Measurements from ENCODE around the gene IFT57. TPM values are rescaled to one million over a fixed set of nuclear protein-coding genes. Genes with fewer than 3 reads are reported as not detected.

IFT57 gene
- total RNA-seq, 2 experiments from 2014 or later: 26.2 to 27.7 TPM

DNA sequence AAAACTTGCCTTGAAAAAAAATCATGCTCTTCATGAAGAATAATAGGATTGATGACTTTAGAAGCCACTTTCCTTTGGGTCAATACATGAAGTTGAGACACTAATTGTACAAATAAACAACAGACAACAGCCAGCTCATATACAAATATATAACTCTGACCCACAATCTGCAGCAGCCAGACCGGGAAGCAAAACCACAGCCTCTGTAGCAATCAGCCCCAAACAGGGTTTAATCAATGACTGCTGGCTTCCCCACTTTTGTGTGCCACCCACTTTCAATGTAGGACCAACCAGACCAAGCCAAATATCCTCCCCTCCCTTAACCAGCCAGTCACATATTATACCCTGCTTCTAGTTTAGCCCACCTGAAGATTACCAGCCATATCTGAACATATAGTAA, 39.0 kb downstream of the IFT57 start:
- H3K4me1 Mint-ChIP-seq (ENCODE audit: low read depth): peaks cover 7% of the 10 kb centered on the region
- H3K27ac Mint-ChIP-seq: no peak overlapping the region
- peaks cover 4% of the 10 kb centered on the region for H3K9me3 Mint-ChIP-seq
- H3K36me3 Mint-ChIP-seq (ENCODE audit: low read depth): peaks cover 25% of the 10 kb centered on the region
- no peaks in the 10 kb centered on the region for H3K27me3 Mint-ChIP-seq (ENCODE audit: low read depth)
- no peak overlapping the region for H3K4me3 Mint-ChIP-seq
- intact Hi-C loops (cut with micrococcal nuclease): no loop called here
- no peak for DNase-seq
- CTCF ChIA-PET: no interaction called here

DNA sequence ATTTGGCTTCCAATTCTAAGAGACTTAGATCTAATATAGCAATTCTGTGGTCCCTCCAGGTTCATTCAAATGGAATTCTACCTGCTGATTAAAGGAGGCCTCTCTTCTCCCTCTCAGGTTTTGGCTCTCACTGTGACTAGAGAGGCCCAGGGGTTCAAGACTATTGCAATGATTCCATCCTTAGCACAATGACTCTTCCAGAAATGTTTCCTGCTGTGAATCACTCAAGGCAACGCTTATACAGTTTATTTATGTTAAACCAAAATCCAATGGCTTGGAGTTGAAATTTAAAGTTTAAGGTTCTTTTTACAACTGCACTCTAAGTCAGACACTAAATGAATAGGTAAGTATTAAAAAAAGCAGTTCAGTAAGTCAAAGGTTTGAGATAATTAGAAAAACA, 39.9 kb downstream of the IFT57 start:
- CTCF ChIA-PET: interaction anchor here (1.1 kb wide), 1 partner anchor 29 kb away, joined by 3 read pairs; no protein-coding TSS in a partner anchor
- Mint-ChIP-seq H3K9me3 (peaks cover 4% of the 10 kb centered on the region), H3K4me1 (ENCODE audit: low read depth) (peaks cover 12% of the 10 kb centered on the region), H3K27me3 (ENCODE audit: low read depth) (no peaks in the 10 kb centered on the region), H3K27ac (no peak overlapping the region), H3K36me3 (ENCODE audit: low read depth) (peaks cover 20% of the 10 kb centered on the region), H3K4me3 (no peak overlapping the region)
- DNase-seq: no peak
- intact Hi-C loops (cut with micrococcal nuclease): no loop called here

DNA sequence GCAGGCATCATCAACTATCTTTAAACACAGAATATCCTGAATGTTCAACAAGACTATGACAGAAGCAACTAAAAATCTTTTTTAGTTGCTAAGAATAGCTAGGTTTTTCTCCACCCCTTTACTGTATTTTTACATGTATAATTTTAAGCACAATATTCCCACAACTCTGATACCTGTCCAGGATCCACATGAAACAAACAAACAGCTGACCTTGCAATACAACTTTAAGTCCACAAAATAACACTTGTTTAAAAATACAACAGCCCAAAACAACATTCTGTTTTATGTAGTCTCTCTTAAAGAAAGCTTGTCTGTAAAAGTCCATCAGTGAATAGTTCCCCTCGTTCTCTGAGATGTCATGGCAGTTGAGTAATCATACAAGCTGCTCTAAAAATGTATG, 41.1 kb downstream of the IFT57 start:
- no peak overlapping the region for H3K4me3 Mint-ChIP-seq
- H3K4me1 Mint-ChIP-seq (ENCODE audit: low read depth): peaks cover 20% of the 10 kb centered on the region
- intact Hi-C loops (cut with micrococcal nuclease): no loop called here
- H3K9me3 Mint-ChIP-seq: peaks cover 3% of the 10 kb centered on the region
- no peaks in the 10 kb centered on the region for H3K27me3 Mint-ChIP-seq (ENCODE audit: low read depth)
- CTCF ChIA-PET: interaction anchor here (0.8 to 1.1 kb wide), 2 partner anchors 12 to 28 kb away, joined by 3 to 4 read pairs; no protein-coding TSS in a partner anchor
- H3K36me3 Mint-ChIP-seq (ENCODE audit: low read depth): peaks cover 15% of the 10 kb centered on the region
- no peak for DNase-seq
- no peak overlapping the region for H3K27ac Mint-ChIP-seq

DNA sequence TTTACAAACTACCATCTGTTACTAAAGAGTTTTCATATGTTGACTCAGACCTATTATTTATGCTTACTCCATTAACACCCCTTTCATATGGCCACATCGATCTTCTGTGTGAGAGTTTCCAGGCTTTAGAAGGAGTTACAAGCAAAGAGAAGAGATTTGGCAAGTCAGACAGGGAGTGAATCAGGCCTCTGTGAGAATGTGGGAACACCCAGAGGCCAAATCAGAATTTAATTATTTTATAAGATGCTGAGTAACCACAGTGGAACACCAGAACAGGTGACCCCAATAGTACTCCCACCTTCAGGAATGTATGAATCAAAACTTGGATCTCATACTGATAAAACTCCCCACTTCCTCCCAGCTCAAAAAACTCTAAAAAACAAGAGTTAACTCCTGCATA, 42.0 kb downstream of the IFT57 start:
- Mint-ChIP-seq H3K4me1 (ENCODE audit: low read depth) (peaks cover 29% of the 10 kb centered on the region), H3K36me3 (ENCODE audit: low read depth) (peaks cover 8% of the 10 kb centered on the region)
- CTCF ChIA-PET: no interaction called here

DNA sequence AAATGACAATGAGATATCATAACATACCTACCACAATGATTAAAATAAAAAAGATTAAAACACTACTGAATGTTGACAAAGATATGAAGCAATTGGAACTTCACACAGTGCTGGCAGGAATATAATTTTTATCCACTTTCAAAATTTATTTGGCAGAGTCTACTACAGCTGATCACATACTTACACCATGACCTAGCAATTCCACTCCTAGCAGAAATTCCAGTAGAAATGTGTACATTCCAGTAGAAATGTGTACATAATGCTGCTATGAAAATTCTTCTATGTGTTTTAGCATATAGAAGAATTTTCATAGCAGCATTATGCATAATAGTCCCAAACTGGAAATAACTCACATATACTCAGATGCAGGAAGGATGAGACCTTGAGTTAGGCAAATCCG, 43.5 kb downstream of the IFT57 start:
- Mint-ChIP-seq H3K36me3 (ENCODE audit: low read depth) (peaks cover 3% of the 10 kb centered on the region), H3K4me1 (ENCODE audit: low read depth) (peaks cover 29% of the 10 kb centered on the region), H3K27me3 (ENCODE audit: low read depth) (no peaks in the 10 kb centered on the region), H3K4me3 (no peak overlapping the region), H3K27ac (no peak overlapping the region), H3K9me3 (no peaks in the 10 kb centered on the region)
- no peak for DNase-seq
- CTCF ChIA-PET: no interaction called here
- intact Hi-C loops (cut with micrococcal nuclease): no loop called here

More for the DNA sequence above, 42.0 kb downstream of the IFT57 start:
- intact Hi-C loops (cut with micrococcal nuclease): no loop called here
- Mint-ChIP-seq H3K27ac (no peak overlapping the region), H3K9me3 (peaks cover 2% of the 10 kb centered on the region), H3K4me3 (no peak overlapping the region), H3K27me3 (ENCODE audit: low read depth) (no peaks in the 10 kb centered on the region)
- no peak for DNase-seq

DNA sequence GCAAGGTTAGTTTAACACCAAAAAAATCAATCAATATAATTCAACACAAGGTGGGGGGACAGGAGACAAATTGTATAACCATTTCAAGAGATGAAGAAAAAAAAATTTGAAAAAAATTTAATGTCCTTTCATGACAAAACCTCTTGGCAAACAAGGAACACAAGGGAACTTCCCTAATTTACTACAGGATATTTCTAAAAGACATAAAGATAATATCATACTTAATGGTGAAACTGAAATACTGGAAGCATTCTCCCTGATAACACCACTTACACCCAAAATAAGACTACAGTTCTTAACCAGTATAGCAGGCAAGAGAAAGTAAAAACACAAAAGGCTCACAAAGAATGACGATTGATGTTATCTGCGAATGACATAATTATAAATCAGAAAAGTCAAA, 44.7 kb downstream of the IFT57 start:
- peaks cover 30% of the 10 kb centered on the region for H3K4me1 Mint-ChIP-seq (ENCODE audit: low read depth)
- intact Hi-C loops (cut with micrococcal nuclease): no loop called here
- no peak for DNase-seq
- no peak overlapping the region for H3K4me3 Mint-ChIP-seq
- H3K36me3 Mint-ChIP-seq (ENCODE audit: low read depth): peaks cover 3% of the 10 kb centered on the region
- no peak overlapping the region for H3K27ac Mint-ChIP-seq
- CTCF ChIA-PET: no interaction called here
- H3K9me3 Mint-ChIP-seq: no peaks in the 10 kb centered on the region
- H3K27me3 Mint-ChIP-seq (ENCODE audit: low read depth): no peaks in the 10 kb centered on the region

DNA sequence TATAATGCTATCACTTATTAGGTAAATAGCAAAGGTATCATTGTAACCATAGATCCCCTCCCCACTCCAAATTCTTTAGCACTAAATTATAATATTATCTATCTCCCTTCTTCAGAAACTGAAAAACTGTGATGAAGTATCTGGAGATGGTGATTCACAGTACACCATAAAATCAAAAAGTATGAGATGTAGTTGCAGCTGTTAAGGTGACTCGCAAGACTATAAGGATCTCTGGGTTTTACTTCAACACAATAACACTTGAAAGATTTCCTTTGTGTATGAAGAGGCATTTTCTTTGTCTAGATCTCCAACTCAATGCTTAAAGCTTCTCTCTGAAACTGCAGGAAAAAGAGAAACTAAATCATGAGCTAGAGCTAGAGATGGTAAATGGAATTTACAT, 46.9 kb downstream of the IFT57 start:
- no peak overlapping the region for H3K4me3 Mint-ChIP-seq
- H3K9me3 Mint-ChIP-seq: no peaks in the 10 kb centered on the region
- peaks cover 31% of the 10 kb centered on the region for H3K4me1 Mint-ChIP-seq (ENCODE audit: low read depth)
- CTCF ChIA-PET: no interaction called here
- H3K27ac Mint-ChIP-seq: peak overlapping the region; percentile 25
- H3K36me3 Mint-ChIP-seq (ENCODE audit: low read depth): peaks cover 1% of the 10 kb centered on the region
- H3K27me3 Mint-ChIP-seq (ENCODE audit: low read depth): no peaks in the 10 kb centered on the region
- DNase-seq: no peak
- intact Hi-C loops (cut with micrococcal nuclease): loop anchor here (2.0 kb wide), 2 partner anchors 41 to 45 kb away; no protein-coding TSS in a partner anchor

DNA sequence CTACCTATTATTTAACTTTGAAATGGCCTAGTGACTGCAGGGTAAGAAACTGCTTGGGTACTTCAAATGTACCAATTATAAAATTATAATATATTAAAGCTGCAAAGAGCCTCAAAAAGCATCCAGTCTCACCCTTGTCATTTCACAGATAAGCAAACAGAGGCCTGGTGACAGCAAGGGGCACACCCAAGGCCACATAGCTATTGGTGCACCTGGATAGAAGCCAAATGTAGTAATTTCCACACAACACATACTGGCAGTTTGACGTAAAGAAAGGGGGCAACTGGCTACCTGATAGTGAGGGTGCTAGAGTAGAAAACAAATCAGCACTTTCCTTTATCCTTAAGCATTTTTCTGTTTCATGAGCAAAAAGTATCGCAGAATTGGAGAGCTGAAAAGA, 51.1 kb downstream of the IFT57 start:
- no peak overlapping the region for H3K27ac Mint-ChIP-seq
- CTCF ChIA-PET: no interaction called here
- peaks cover 6% of the 10 kb centered on the region for H3K36me3 Mint-ChIP-seq (ENCODE audit: low read depth)
- H3K4me3 Mint-ChIP-seq: no peak overlapping the region
- H3K9me3 Mint-ChIP-seq: no peaks in the 10 kb centered on the region
- DNase-seq: no peak
- peaks cover 17% of the 10 kb centered on the region for H3K4me1 Mint-ChIP-seq (ENCODE audit: low read depth)
- H3K27me3 Mint-ChIP-seq (ENCODE audit: low read depth): no peaks in the 10 kb centered on the region
- intact Hi-C loops (cut with micrococcal nuclease): no loop called here

DNA sequence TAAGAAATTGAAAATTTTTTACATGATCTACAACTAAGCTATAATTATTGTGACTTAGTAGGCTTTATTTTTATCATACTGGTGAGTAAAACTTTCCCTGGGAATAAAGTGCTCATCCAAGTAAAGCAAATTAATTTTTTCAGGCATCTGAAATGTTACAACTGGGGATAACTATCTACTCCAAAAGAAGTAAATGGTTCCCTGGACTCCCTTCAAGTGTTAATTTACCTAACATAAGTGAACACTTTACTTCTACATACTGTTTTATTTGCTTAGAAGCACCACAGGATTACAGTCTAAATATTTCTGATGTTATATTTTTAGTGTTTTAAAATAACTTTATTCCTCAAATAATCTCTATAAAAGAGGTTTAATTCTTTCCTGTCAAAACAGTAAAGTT, 57.8 kb downstream of the IFT57 start:
- no peak overlapping the region for H3K4me3 Mint-ChIP-seq
- CTCF ChIA-PET: no interaction called here
- peaks cover 3% of the 10 kb centered on the region for H3K36me3 Mint-ChIP-seq (ENCODE audit: low read depth)
- H3K27me3 Mint-ChIP-seq (ENCODE audit: low read depth): no peaks in the 10 kb centered on the region
- no peaks in the 10 kb centered on the region for H3K9me3 Mint-ChIP-seq
- intact Hi-C loops (cut with micrococcal nuclease): no loop called here
- no peak for DNase-seq
- peaks cover 2% of the 10 kb centered on the region for H3K4me1 Mint-ChIP-seq (ENCODE audit: low read depth)
- H3K27ac Mint-ChIP-seq: no peak overlapping the region

DNA sequence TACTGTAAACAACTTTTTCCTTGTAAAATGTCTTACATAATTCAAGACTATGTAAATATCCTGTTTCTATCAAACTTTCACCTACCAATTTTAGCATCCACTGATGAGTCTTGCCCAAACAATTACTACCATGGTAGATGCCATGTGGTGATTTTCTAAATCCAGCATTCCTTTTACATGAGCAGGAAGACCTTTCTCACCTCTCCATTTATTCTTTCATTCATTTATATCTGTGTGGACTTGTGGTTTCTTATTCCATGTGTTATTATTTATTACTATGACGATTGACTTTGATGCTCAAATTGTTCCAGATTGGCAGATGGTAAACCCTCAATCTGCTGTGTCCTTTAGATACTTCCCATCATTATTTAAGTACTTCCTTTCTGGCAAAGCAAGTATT, 62.4 kb downstream of the IFT57 start:
- peaks cover 7% of the 10 kb centered on the region for H3K4me1 Mint-ChIP-seq (ENCODE audit: low read depth)
- no peak overlapping the region for H3K4me3 Mint-ChIP-seq
- CTCF ChIA-PET: no interaction called here
- no peak for DNase-seq
- intact Hi-C loops (cut with micrococcal nuclease): no loop called here
- no peak overlapping the region for H3K27ac Mint-ChIP-seq
- H3K36me3 Mint-ChIP-seq (ENCODE audit: low read depth): no peaks in the 10 kb centered on the region
- no peaks in the 10 kb centered on the region for H3K27me3 Mint-ChIP-seq (ENCODE audit: low read depth)
- no peaks in the 10 kb centered on the region for H3K9me3 Mint-ChIP-seq

DNA sequence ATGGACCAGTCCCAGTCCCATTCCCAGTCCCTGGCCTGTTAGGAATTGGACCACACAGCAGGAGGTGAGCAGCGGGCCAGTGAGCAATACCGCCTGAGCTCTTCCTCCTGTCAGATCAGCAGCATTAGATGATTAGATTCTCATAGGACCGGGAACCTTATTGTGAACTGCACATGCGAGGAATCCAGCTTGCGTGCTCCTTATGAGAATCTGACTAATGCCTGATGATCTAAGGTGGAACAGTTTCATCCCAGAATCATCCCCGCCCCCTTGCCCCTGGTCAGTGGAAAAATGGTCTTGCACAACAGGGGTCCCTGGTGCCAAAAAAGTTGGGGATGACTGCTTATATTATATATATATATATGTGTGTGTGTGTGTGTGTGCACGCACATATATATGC, 63.1 kb downstream of the IFT57 start:
- H3K27me3 Mint-ChIP-seq (ENCODE audit: low read depth): no peaks in the 10 kb centered on the region
- no peak for DNase-seq
- CTCF ChIA-PET: no interaction called here
- no peak overlapping the region for H3K4me3 Mint-ChIP-seq
- H3K27ac Mint-ChIP-seq: no peak overlapping the region
- no peaks in the 10 kb centered on the region for H3K36me3 Mint-ChIP-seq (ENCODE audit: low read depth)
- H3K9me3 Mint-ChIP-seq: no peaks in the 10 kb centered on the region
- intact Hi-C loops (cut with micrococcal nuclease): no loop called here
- peaks cover 7% of the 10 kb centered on the region for H3K4me1 Mint-ChIP-seq (ENCODE audit: low read depth)

DNA sequence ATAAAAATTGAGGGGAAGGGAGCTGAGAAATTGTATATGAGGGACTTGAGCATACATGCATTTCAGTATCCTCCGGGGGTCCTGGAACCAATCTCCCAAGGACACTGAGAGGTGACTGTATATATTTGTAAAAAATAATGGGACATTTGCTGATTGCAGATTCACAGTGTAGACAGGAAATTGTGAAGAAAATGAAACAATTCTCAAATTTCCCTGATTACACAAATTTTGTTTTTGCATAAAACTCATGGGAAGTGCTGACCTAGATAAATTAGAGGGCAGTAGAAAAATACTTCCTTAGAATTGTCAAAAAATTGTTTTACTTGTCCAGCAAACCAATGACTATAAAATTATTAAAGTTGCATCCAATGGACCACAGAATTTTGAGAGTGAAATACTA, 64.0 kb downstream of the IFT57 start:
- intact Hi-C loops (cut with micrococcal nuclease): no loop called here
- H3K27ac Mint-ChIP-seq: no peak overlapping the region
- no peaks in the 10 kb centered on the region for H3K27me3 Mint-ChIP-seq (ENCODE audit: low read depth)
- peaks cover 8% of the 10 kb centered on the region for H3K4me1 Mint-ChIP-seq (ENCODE audit: low read depth)
- H3K36me3 Mint-ChIP-seq (ENCODE audit: low read depth): no peaks in the 10 kb centered on the region
- CTCF ChIA-PET: interaction anchor here (1.6 kb wide), 1 partner anchor 9 kb away, joined by 6 read pairs; no protein-coding TSS in a partner anchor
- no peak for DNase-seq
- no peaks in the 10 kb centered on the region for H3K9me3 Mint-ChIP-seq
- H3K4me3 Mint-ChIP-seq: no peak overlapping the region

DNA sequence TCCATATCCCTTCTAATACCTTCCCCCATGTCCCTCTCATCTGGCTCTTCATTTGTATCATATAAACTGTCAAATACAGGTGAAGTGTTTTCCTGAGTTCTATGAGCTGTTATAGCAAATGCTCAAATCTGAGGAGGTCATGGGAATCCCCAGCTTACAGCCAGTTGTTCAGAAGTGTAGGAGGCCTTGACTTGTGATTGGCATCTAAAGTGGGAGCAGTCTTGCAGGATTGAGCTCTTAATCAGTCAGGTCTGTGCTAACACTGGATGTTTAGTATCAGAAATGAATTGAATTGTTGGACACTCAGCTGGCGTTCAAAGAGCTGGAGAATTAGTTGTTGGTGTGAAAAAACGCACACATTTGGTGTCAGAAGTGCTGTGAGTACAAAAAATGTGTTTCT, 65.0 kb downstream of the IFT57 start:
- CTCF ChIA-PET: interaction anchor here (0.8 to 1.7 kb wide), 6 partner anchors 10 to 321 kb away, joined by 3 to 6 read pairs (median 4); no protein-coding TSS in a partner anchor
- intact Hi-C loops (cut with micrococcal nuclease): no loop called here
- Mint-ChIP-seq H3K9me3 (no peaks in the 10 kb centered on the region), H3K27ac (no peak overlapping the region), H3K27me3 (ENCODE audit: low read depth) (no peaks in the 10 kb centered on the region), H3K4me1 (ENCODE audit: low read depth) (peaks cover 10% of the 10 kb centered on the region), H3K4me3 (no peak overlapping the region), H3K36me3 (ENCODE audit: low read depth) (no peaks in the 10 kb centered on the region)
- DNase-seq: no peak
